ENCODE results near the gene RERE.
A peak's percentile ranks its signal among the peaks of the same experiment; 100 is the strongest.
"Not testable (repeated sequence)": the region's sequence is repeated elsewhere in the genome, so short reads cannot be mapped to it uniquely, and the experiment has no call there.

RERE gene

DNA sequence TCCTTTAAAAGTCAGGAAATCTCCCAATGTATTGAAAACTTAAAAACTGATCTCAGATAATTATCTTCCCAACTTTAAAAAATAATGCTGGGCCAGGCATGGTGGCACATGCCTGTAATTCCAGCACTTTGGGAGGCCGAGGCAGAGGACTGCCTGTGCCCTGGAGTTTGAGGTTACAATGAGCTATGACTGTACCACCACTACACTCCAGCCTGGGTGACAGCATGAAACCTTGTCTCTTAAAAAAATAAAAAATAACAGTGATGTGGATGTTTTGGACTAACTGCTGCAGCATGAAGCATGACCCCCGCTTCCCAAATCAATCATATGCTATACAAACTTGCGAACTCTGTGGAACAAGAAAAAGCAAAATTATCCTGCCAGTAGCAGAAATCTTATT is 186.3 kb downstream of the RERE start:
- no peak for DNase-seq

DNA sequence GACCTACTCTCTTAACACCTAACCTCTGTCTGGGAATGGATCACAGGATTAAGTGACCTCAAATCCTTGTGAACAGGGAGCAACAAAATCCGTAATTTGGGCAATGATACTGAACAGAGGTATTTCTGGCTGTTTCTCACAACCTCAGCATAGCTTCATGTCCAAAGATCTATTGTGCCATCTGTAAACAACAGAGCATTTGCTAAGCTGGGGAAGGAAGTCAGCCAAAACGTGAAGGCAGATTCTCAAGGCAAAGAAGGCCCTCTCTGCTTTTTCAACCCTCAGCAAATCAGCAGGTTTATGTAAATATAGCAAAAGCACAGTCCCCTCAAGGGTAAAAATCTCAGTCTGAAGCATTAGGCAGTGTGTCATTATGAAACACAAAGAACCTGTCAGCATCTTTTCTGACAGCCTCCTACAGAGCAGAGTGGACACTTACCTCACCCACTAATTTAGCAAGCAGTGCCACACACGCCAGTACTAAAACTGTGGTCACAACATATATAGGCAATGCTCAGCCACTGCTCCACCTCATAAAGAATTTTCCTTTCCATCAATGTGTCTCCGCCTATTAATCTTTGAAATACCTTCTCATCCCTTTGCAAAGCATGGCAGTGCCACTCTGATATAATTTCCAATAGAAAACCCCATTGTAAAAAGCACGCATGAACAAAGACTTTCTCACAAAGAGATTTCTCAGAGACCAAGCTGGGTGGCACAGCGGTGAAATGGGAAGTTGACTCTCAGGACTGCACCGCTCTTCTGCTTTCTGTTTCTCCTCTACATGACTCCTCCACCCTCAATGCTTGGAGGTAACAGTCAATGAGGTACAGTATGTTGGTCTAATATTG is 188.0 kb downstream of the RERE start:
- peak; percentile 85 for DNase-seq

GRCh38 chr1:8628606-8629005 is 188.8 kb downstream of the RERE start:
- no peak for DNase-seq

GRCh38 chr1:8627728-8628127 is 189.7 kb downstream of the RERE start:
- no peak for DNase-seq

DNA sequence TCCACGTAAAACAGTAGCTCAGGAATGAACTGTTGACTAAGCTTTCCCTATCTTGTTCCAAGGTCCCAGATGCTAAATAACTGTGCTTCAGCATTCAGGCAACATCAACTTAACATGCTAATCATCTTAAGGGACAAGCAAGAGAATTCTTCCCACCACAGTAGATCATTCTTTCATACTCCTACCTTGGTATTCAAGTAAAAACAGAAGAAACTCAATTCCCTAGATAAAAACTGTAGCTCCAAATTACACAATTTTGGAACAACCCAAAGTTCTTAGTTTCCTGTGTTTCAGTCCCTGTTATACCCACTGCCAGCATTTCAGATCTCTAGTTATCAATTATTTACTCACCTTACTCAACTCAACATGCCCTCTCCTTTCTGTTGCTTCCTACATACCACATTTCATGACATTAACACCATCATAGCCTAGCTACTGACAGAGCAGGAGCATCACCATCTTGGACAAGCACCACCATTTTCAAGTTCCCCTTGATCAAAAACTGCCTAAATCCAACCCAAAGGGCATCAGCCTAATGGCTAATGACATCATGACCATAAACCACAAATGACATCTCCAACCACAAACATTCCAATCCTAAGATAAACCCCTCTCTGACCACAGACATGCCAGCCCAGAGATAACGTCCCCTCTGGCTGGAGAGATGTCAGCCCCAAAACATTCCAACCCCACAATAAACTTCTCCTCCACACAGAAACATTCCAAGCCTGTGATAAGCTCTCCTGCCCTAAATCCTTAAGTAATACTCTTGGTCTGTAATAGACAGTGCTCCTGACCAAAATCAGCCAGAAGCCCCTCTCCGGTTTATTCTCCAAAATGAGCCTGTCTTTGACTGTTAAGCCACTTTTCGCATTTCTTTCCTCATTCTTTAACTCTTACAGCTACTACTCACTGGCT is 191.2 kb downstream of the RERE start:
- DNase-seq: no peak

DNA sequence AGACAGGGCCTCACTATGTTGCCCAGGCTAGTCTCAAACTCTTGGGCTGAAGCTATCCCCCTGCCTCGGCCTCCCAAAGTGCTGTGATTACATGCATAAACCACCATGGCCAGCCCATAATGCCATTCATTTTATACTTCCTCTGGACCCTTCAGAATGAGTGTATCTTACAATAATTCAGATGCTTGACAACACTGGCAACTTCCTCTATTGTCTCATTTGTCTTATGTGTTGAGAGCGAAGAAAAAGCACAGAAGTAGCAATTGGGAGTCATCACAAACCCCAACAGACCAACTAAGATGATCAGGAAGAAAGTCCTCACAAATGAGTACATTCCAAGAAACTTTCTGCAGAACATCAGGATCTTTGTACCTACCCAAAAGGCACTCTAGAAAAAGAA is 191.9 kb downstream of the RERE start:
- no peak for DNase-seq

- DNase-seq: not testable (repeated sequence)
Measured at GRCh38 chr1:8623651-8624192, 193.7 kb downstream of the RERE start.

- peak; percentile 45 for DNase-seq
Measured at GRCh38 chr1:8621785-8622348, 195.6 kb downstream of the RERE start.

GRCh38 chr1:8621034-8621582 is 196.3 kb downstream of the RERE start:
- DNase-seq: not testable (repeated sequence)

DNA sequence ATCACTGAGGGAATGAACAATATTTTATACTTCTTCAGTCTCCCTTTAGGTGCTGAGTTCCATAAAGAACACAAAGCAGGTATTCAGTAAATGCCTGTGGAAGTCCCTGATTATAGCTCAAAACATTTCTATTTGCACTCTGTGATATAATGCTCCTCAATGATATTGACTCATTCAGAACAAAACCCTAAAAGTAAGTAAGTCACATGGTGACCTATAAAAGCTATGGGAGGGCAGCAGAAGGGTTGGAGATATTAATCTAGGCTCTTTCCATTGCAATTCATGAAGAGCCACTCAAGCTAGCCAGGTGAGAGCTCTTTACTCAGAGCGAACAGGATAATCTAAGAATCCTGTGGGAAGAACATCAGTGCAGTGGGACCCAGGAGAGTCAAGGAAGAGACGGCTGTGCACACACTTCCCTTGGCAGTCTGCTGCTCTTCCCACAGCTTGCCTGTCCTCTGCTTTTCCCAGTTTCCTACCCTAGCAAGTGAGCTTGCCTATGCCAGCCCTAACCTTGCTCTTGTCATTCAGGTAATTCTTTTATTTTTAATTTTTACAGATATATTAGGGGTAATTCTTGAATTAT is 197.4 kb downstream of the RERE start:
- not testable (repeated sequence) for DNase-seq

GRCh38 chr1:8619419-8619818 is 198.0 kb downstream of the RERE start:
- DNase-seq: not testable (repeated sequence)

GRCh38 chr1:8616791-8617190 is 200.6 kb downstream of the RERE start:
- not testable (repeated sequence) for DNase-seq

DNA sequence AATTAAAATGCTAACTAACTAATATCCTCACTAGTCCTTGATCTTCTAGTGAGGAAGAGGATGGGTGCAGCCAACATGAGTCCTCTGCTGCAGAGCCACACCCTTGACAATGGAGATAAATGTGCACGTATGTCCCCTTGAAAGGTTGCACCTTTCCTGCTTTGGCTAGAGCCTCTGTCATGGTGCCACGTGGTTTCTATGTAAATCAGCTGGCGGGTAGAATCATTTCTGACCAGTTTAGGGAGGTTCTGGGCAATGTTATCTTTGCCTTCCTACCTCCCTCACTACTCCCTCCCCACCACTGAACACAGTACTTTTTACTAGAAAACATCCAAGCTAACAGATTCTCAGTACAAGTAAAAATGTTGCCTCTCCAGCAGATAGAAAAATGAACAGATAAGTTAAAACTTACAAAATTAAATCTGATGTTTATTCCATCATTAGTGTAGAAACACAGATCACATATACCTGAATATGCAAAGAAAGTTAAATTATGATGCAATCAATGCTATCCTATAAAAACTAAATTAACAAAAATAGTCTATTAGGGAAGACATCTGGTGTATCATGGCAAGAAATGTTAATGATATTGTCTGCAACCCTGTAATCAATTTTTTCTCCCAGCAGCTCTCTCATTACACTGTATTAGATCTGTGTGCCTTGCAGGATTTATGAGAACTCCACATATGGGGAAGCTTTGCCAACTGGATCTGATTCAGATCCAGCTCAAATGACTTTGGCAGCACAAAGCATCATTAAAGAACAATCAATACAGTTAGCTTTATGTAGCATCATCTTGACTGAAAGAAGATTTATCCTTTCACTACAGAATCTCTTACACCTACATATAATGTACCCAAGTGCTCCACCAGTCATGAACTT is 205.6 kb downstream of the RERE start:
- peak; percentile 41 for DNase-seq

DNA sequence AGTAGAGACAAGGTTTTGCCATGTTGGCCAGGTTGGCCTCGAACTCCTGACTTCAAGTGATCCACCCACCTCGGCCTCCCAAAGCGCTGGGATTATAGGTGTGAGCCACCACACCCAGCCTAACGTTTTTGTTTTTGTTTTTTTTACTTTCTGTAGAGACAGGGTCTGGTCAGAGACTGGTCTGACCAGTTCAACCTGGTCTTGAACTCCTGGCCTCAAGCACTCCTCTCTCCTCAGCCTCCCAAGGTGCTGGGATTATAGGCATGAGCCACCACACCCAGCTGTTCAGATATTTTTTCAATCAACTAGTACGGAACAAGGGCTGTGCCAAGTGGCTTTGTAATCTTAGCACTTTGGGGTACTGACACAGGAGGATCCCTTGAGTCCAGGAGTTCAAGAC is 209.5 kb downstream of the RERE start:
- no peak for DNase-seq

- DNase-seq: no peak
Measured at GRCh38 chr1:8604041-8604945, 213.1 kb downstream of the RERE start.

GRCh38 chr1:8603220-8603616 is 214.2 kb downstream of the RERE start:
- peak; percentile 60 for DNase-seq

DNA sequence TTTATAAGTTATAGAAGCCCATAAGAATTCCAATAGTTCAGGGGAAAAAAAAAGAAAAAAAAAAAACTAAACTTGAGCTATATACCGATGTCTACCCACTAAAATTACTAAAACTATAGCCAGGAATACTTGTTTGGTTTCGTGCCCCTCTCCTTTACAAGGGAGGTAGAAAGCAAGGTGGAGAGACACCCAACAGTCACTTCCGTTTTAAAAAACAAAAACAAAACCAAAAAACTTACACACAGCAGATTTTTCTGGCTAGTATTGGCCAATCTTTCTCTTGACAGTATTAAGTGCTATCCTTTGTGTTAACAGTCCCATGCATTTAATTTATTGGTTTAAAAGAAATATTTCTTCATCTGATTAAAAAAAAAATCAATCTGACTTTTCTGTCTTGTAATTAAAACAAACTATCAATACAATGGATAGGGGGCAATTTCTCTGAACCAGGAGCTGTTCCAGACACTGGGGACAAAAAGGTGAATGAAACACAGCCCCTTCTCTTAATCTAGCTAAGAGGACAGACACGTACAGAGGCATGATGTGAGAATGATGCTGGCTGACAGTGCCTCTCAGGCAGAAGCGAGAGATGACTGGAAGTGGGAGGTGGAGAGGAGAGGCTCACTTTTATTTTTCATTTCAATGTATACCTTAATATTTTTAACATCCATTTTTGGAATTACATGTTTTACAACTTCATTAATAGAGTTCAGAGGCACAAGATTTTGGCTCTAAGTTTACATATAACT is 214.8 kb downstream of the RERE start:
- no peak for DNase-seq

DNA sequence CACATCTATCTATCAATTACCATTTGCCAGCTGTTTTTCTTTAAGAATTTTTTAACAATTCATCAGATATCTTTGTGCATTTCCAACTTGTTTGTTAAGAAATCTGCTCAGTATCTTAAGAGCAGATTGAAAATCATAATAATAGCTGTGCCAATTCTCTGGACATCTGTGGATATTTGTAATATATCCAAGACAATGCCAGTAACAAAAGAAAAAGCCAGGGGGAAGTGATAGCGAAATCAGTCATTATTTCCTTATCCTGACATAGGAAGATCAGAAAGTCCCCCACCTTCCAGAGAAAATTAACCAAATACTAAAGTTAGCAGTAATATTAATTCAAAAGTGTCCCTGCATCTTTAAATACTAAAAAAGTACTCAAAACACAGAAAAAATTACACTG is 217.1 kb downstream of the RERE start:
- DNase-seq: no peak

GRCh38 chr1:8599646-8600212 is 217.7 kb downstream of the RERE start:
- DNase-seq: no peak
